ENCODE data around the gene HOXA7.

Gene HOXA7

GRCh38 chr7:27131390-27131819 is 25.1 kb downstream of the HOXA7 start:
- peak in 1 of 2 experiments; percentile 51 for DNase-seq

- DNase-seq, result peak; percentile 70 to 75
Measured at GRCh38 chr7:27130540-27131389, 25.7 kb downstream of the HOXA7 start, which contains the start of gene HOXA4. HOXA4 (minus strand) TSS chr7:27130757; CDS start chr7:27130733, 24 bp downstream.

GRCh38 chr7:27129729-27130539 is 26.5 kb downstream of the HOXA7 start:
- DNase-seq, result no peak

DNA sequence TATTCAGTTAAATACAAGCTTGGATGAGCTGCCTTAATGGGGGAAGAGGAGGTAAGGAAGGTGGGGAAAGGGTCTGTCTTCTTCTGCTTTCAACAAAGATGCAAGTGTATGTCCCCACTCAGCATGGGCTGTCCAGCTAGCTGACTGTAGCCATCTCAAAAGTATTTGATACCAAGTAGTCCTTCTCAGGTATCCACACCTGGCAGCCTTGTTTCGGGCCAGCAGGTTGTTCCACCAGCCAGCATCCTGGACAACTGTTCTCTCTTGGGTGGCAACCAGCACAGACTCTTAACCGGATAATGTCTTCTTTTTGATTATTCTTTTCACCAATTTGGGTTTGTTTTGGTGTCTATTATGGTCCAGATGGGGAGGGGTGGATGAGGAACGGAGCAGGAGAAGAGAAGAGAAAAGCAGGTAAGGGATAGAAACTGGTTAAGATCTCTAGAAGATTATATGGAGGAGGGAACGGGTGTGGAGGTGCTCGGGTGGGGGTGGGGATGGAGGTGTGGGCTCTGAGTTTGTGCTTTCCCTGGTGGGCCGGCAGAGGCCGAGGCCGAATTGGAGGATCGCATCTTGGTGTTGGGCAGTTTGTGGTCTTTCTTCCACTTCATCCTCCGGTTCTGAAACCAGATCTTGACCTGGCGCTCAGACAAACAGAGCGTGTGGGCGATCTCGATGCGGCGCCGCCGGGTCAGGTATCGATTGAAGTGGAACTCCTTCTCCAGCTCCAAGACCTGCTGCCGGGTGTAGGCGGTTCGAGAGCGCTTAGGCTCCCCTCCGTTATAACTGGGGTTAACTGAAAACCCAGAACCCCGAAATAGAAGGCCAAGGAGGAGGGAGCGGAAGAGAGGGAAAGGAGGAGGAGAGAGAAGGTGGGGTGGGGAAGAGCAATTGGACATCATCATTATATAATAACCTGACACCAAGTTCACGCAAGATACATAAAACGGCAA is 27.4 kb downstream of the HOXA7 start:
- DNase-seq, result no peak

GRCh38 chr7:27128034-27128433 is 28.4 kb downstream of the HOXA7 start:
- no peak for DNase-seq

- no peak for DNase-seq
Measured at GRCh38 chr7:27126596-27127327, 29.7 kb downstream of the HOXA7 start.

GRCh38 chr7:27125986-27126394 is 30.5 kb downstream of the HOXA7 start:
- no peak for DNase-seq

DNA sequence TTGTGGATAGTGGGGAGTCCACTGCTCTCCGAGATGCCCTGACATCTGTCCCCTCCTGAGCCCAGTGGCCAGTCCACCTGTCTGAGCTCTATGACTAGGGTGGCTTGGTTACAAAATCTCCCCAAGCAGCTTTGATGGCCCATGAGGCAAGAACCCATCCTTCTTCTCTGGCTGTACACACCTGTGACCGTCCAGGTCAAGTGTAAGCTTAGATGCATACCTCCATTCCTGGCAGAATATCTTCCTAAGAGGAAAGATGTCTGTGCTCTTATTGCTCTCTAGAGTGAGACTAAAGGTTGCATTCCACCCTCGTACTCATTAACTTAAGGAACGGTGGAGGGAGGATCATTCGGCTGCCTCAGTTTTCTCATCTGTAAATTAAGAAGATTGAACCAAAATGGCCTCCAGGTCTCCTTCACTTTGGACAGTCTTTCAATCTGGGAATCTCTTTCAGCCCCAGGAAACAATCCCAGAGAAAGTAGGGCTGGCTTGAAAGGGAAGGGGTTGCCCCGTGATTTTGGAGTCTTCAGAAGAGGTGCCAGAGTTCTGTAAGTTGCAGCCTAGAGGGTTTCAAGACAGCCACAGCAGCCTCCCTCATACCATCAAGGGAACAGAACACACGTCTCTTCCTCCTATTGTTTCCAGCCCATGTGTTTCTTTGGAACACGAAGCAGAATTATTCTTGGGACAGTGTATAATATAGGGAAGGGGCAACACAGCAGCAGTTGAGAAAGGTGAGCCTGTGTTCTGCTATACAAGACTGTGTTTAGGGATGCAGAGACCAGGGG is 31.4 kb downstream of the HOXA7 start:
- no peak for DNase-seq

DNA sequence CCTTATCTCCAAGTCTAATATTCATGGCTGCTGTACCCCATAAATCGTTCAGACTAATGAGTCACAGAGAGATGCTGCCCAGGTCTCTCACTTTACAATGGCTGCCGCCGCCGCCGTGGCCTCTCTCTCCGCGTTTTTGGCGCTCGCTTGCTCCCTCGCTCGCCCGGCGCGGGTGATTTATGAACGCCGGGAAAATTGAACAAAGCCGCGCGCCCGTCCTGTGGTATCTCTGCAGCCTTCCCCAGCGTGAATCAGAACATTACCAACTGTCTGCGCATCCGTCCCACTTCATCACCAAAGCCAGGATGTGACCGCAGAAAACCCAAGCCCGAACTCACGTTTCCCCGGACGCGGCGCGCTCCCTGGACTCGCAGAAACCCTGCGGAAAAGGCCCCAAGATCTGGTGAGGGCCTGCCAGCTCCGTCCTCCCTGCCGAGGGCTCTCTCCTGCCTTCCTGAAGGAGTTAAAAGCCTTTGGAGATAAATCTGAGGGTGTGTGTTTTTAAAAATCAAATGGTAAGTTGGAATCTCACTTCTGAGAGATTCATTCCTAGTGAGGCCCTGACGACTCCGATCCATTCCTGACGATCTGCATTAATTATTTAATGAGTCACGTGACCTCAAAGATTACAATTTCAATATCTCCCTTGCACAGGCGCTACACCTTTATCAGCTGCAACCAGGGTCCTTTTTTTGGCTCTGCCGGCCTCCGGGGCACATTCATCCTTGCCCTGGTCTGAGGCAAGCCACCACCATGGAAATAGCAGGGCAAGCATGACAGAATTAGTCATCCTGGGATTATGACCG is 32.2 kb downstream of the HOXA7 start:
- DNase-seq, result no peak

GRCh38 chr7:27123477-27124053 is 32.9 kb downstream of the HOXA7 start:
- DNase-seq, result no peak

DNA sequence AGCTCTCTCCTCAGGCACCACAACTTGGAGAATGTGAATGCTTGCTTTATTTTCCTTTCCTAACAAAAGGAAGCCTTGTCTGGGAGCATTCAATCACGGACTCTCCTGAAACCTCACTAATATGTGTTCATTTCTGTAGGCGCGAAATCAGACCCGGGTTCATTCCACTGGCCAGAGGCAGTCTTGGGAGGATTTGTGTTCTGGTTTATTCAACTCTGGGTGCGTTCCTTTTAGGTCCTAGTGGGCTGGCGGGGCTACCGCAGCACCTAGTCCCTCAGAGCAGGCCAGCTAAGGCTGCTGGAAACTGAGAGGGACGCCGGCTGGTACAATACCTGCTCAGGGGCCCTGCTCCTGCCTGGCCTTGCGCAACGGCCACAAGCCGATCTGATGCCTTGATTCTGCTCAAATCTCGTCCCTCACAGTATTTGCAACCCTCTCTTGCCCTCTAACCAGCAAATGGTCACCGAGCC is 33.4 kb downstream of the HOXA7 start:
- no peak for DNase-seq

GRCh38 chr7:27122077-27122910 is 34.2 kb downstream of the HOXA7 start:
- DNase-seq, result no peak

DNA sequence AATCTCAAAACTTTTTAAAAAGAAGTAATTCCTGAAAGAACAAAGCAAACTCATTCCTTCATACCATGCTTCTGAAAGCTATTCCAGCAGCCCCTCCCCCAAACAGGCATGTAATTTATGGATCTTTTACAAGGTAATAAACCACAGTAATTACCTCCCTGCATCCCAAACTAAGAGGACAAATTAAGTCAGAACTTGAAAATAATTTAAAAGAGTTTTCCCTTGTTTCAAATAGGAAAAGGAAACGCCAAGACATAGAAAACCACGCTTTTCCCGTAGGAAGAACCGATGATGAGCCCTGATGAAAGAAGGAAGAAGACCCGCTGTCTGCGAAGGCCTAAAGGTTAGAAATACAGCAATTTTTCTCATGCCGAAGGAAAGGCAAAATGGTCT is 34.8 kb downstream of the HOXA7 start:
- no peak for DNase-seq

DNA sequence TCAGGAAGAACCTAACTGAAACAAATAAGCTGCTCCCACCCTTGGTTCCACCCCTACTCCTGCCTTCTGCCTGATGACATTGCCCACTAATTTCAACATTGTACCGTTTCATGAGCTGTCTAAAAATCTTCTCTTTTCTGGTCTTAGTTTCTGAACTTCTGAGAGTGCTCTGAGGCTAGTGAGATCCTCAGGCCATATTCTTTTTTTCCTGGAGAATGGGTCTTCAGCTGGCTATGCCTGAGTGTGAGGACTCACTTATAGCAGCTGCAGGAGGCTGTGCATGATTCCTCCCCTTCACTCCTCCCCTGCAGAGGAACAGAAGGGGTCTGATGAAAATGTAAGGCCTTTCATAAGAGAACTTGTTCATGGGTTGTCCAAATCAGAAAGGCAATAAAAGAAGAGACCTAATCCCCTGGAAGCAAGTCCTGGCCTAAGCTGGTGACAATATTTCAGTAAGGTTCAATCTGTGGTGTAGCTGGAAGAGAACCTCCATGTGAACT is 37.0 kb downstream of the HOXA7 start:
- DNase-seq, result no peak

- no peak for DNase-seq
Measured at GRCh38 chr7:27118580-27118979, 37.9 kb downstream of the HOXA7 start.

DNA sequence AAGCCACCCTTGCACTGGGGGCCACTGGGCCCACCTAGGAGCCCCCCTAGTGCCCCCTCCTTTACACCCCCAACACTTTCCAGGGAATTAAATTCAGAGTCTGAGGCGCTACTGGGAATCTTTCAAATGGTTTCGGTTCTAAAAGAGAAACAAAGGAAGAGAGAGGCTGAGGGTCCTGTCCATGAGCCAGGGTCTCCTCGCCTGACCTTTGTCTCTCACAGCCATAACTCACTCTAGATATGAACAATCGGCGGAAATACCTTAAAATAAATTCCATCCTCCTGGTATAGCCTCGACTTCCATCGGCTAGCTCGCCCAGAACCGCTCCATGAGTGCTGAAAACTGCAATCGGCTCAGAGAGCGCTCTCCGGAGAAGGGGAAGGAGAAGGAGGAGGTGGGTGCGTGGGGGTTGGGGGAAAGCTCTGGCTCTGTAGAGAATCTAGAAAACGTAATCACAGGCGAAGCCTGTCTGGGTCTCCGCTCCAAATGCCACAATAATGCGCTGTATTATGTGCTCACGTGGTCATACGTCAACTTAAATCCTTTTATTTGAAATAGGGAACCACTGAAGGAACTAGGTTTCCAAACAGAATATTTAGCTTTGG is 38.5 kb downstream of the HOXA7 start:
- no peak for DNase-seq

- DNase-seq, result no peak
Measured at GRCh38 chr7:27116962-27117886, 39.3 kb downstream of the HOXA7 start.
